Mesendoderm (in vitro differentiated cells): ENCODE measurements around the gene SPINK6.

Experiments
- DNase-seq: peaks from one replicate; pipeline ENCODE4 v3.0.0; 2013
- H2AK5ac ChIP-seq: 2 replicates; pipeline ENCODE4 v1.6.1; 2013; ENCODE audit warnings: low read length, inconsistent platforms
- H2BK120ac ChIP-seq: 2 replicates; pipeline ENCODE4 v1.6.1; 2013; ENCODE audit warnings: low read depth, mild to moderate bottlenecking, low read length, moderate library complexity, mixed read lengths
- H2BK15ac ChIP-seq: replicated peaks from 2 replicates; pipeline ENCODE4 v1.6.1; 2013; ENCODE audit warnings: low read depth, mild to moderate bottlenecking, moderate library complexity
- H2BK5ac ChIP-seq: 2 replicates; pipeline ENCODE4 v1.6.1; 2013; ENCODE audit warnings: low read length, inconsistent platforms
- H3K18ac ChIP-seq: 2 replicates; pipeline ENCODE4 v1.6.1; 2013; ENCODE audit warnings: mild to moderate bottlenecking, low read length, mixed read lengths
- H3K23ac ChIP-seq: one replicate; pipeline ENCODE4 v1.6.1; 2013; ENCODE audit warnings: low read length
- H3K27ac ChIP-seq: 2 replicates; pipeline ENCODE4 v1.5.1; 2013; ENCODE audit warnings: low read depth, mild to moderate bottlenecking, inconsistent platforms, low read length, moderate library complexity
- H3K27me3 ChIP-seq: 2 replicates; pipeline ENCODE4 v1.6.1; 2013; ENCODE audit warnings: low read length, control low read depth, mild to moderate bottlenecking, inconsistent platforms; ENCODE audit not compliant: insufficient read depth, poor library complexity
- H3K36me3 ChIP-seq: 2 replicates; pipeline ENCODE4 v1.6.1; 2013; ENCODE audit warnings: low read length, inconsistent platforms; ENCODE audit not compliant: control insufficient read depth, insufficient read depth
- H3K4ac ChIP-seq: one replicate; pipeline ENCODE4 v1.6.1; 2013; ENCODE audit warnings: low read depth, mild to moderate bottlenecking, low read length, moderate library complexity
- H3K4me1 ChIP-seq: 2 replicates; pipeline ENCODE4 v1.6.1; 2013; ENCODE audit warnings: low read depth, low read length, inconsistent platforms; ENCODE audit not compliant: control insufficient read depth
- H3K4me2 ChIP-seq: 2 replicates; pipeline ENCODE4 v1.6.1; 2013; ENCODE audit warnings: low read length
- H3K4me3 ChIP-seq: 2 replicates; pipeline ENCODE4 v1.5.1; 2013; ENCODE audit warnings: mild to moderate bottlenecking, low read length
- H3K56ac ChIP-seq: one replicate; pipeline ENCODE4 v1.6.1; 2013; ENCODE audit warnings: low read length
- H3K79me1 ChIP-seq: 2 replicates; pipeline ENCODE4 v1.6.1; 2013; ENCODE audit warnings: low read length, inconsistent platforms
- H3K79me2 ChIP-seq: 2 replicates; pipeline ENCODE4 v1.6.1; 2013; ENCODE audit warnings: mild to moderate bottlenecking, low read length; ENCODE audit not compliant: control insufficient read depth, insufficient read depth
- H3K9ac ChIP-seq: 2 replicates; pipeline ENCODE4 v1.6.1; 2013; ENCODE audit warnings: low read length, inconsistent platforms
- H4K5ac ChIP-seq: one replicate; pipeline ENCODE4 v1.6.1; 2013; ENCODE audit warnings: low read length
- H4K8ac ChIP-seq: one replicate; pipeline ENCODE4 v1.6.1; 2013; ENCODE audit warnings: low read depth, mild to moderate bottlenecking, control low read depth, low read length, moderate library complexity
- WGBS: extraction: QIAGEN DNeasy Blood & Tissue Kit; methylation state at CpG from one replicate; pipeline ENCODE4 v1.1.7; 2013; ENCODE audit warnings: low lambda C conversion rate, missing lambda C conversion rate; ENCODE audit not compliant: insufficient coverage; ENCODE audit errors: extremely low coverage; 5-methylcytosine and 5-hydroxymethylcytosine counted together

The SPINK6 gene

GRCh38 chr5:148224117-148224742 lies 21.4 kb downstream of the SPINK6 start:
- Histone ChIP-seq H3K4me2 (no peak overlapping the region), H3K9ac (no peak overlapping the region), H2BK15ac (no peak overlapping the region), H3K27me3 (no peaks in the 10 kb centered on the region), H3K79me2 (no peaks in the 10 kb centered on the region), H3K23ac (no peak overlapping the region), H3K4ac (no peak overlapping the region), H4K8ac (no peak overlapping the region), H3K56ac (no peak overlapping the region), H3K27ac (no peak overlapping the region), H2BK5ac (no peak overlapping the region), H4K5ac (no peak overlapping the region), H3K18ac (no peak overlapping the region), H3K79me1 (no peaks in the 10 kb centered on the region), H3K4me1 (no peaks in the 10 kb centered on the region), H2AK5ac (no peak overlapping the region), H2BK120ac (no peak overlapping the region), H3K36me3 (no peaks in the 10 kb centered on the region), H3K4me3 (no peak overlapping the region)
- DNase-seq, result no peak
- no CpG with 5 or more reads among the region's 2 CpGs for WGBS

DNA sequence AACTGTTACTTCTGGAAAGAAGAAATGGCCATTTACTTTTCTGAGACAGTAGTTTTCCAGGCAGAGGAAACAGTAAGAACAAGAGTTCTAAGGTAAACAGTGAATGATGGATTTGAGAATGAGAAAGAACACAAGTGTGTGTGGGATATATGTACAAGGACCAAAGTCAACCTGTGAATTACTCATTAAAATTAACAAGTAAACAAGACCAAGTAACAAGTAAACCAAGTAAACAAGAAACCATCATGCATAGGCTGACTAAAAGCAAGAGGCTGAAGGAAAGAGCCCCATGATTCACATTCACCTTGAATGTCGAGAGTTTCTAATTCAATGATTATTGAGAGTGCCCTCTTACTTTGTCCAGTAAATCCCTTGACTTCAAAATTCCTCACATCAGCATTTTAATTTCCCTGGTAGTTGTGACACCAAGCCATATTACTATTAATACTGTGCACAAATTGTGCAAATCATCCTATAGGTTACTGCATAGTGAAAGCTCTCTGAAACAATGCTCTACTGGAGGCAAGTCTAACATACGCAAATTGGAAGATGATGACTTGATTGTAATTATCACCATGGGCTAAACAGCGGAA lies 25.6 kb downstream of the SPINK6 start:
- Histone ChIP-seq H3K56ac (no peak overlapping the region), H4K8ac (no peak overlapping the region), H3K27ac (no peak overlapping the region), H2AK5ac (no peak overlapping the region), H3K4ac (no peak overlapping the region), H4K5ac (no peak overlapping the region), H3K9ac (no peak overlapping the region), H3K23ac (no peak overlapping the region), H3K79me2 (no peaks in the 10 kb centered on the region), H2BK5ac (no peak overlapping the region), H3K18ac (no peak overlapping the region), H3K4me3 (no peak overlapping the region), H3K4me2 (no peak overlapping the region), H3K36me3 (no peaks in the 10 kb centered on the region), H2BK15ac (no peak overlapping the region), H3K79me1 (no peaks in the 10 kb centered on the region), H3K27me3 (no peaks in the 10 kb centered on the region), H3K4me1 (no peaks in the 10 kb centered on the region), H2BK120ac (no peak overlapping the region)
- DNase-seq, result no peak
- WGBS, result no CpG with 5 or more reads among the region's 3 CpGs

DNA sequence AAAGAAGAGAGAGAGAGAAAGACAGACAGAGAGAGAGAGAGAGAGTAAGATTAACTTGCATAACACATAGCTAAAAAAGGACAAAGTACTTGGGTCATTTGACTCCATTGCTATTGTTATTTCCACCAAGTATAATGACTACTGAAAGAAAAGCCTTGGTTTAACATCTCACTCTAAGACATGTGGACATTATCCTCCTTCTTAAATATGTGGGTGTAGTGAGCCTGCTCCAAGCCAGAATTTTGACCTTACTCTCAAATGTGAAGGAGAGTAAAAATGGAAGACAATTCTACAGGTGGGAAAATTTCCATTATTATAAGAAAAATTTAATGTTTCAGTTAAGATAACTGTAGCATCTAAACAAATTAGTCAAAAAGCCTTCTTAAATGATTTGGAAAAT lies 27.0 kb downstream of the SPINK6 start:
- Histone ChIP-seq H3K36me3 (no peaks in the 10 kb centered on the region), H2BK120ac (no peak overlapping the region), H4K5ac (no peak overlapping the region), H3K4me1 (no peaks in the 10 kb centered on the region), H3K4me3 (no peak overlapping the region), H3K4ac (no peak overlapping the region), H3K4me2 (no peak overlapping the region), H3K79me1 (no peaks in the 10 kb centered on the region), H2BK5ac (no peak overlapping the region), H3K56ac (no peak overlapping the region), H3K23ac (no peak overlapping the region), H3K27me3 (no peaks in the 10 kb centered on the region), H3K79me2 (no peaks in the 10 kb centered on the region), H2AK5ac (no peak overlapping the region), H2BK15ac (no peak overlapping the region), H3K9ac (no peak overlapping the region), H3K18ac (no peak overlapping the region), H4K8ac (no peak overlapping the region), H3K27ac (no peak overlapping the region)
- DNase-seq, result no peak

- no peak overlapping the region for H3K4ac ChIP-seq
- H3K79me1 ChIP-seq, result no peaks in the 10 kb centered on the region
These were observed 27.4 kb downstream of the SPINK6 start for GRCh38 chr5:148230240-148230639.

GRCh38 chr5:148237785-148238417 lies 35.1 kb downstream of the SPINK6 start:
- Histone ChIP-seq H2BK15ac (no peak overlapping the region), H3K36me3 (no peaks in the 10 kb centered on the region), H4K8ac (no peak overlapping the region), H3K27ac (no peak overlapping the region), H2BK5ac (no peak overlapping the region), H3K18ac (no peak overlapping the region), H3K9ac (no peak overlapping the region), H3K4me3 (no peak overlapping the region), H2AK5ac (no peak overlapping the region), H3K27me3 (no peaks in the 10 kb centered on the region), H3K4me1 (no peaks in the 10 kb centered on the region), H3K79me1 (no peaks in the 10 kb centered on the region), H3K4ac (no peak overlapping the region), H3K23ac (no peak overlapping the region), H2BK120ac (no peak overlapping the region), H4K5ac (no peak overlapping the region), H3K79me2 (no peaks in the 10 kb centered on the region), H3K4me2 (no peak overlapping the region), H3K56ac (no peak overlapping the region)
- DNase-seq, result no peak
- no CpG with 5 or more reads among the region's 4 CpGs for WGBS

More at GRCh38 chr5:148230240-148230639, 27.4 kb downstream of the SPINK6 start:
- no peaks in the 10 kb centered on the region for H3K79me2 ChIP-seq
- no peak overlapping the region for H4K8ac ChIP-seq
- no peaks in the 10 kb centered on the region for H3K36me3 ChIP-seq
- H3K18ac ChIP-seq, result no peak overlapping the region
- H3K27me3 ChIP-seq, result no peaks in the 10 kb centered on the region
- no peak overlapping the region for H3K27ac ChIP-seq
- no peak overlapping the region for H3K23ac ChIP-seq
- H2BK15ac ChIP-seq, result no peak overlapping the region
- DNase-seq, result no peak
- no peak overlapping the region for H2BK5ac ChIP-seq
- no CpG with 5 or more reads among the region's 7 CpGs for WGBS
- H2AK5ac ChIP-seq, result no peak overlapping the region
- no peak overlapping the region for H4K5ac ChIP-seq
- no peak overlapping the region for H3K56ac ChIP-seq
- H2BK120ac ChIP-seq, result no peak overlapping the region
- H3K9ac ChIP-seq, result no peak overlapping the region
- no peak overlapping the region for H3K4me2 ChIP-seq
- no peak overlapping the region for H3K4me3 ChIP-seq
- H3K4me1 ChIP-seq, result no peaks in the 10 kb centered on the region
